HG03432 (cell line): ENCODE measurements around the gene PYROXD2.
A peak's percentile ranks its signal among the peaks of the same experiment; 100 is the strongest.
"Not testable (repeated sequence)": the region's sequence is repeated elsewhere in the genome, so short reads cannot be mapped to it uniquely, and the experiment has no call there.

Source experiments
- ATAC-seq: cut with Tn5 transposase; IDR thresholded peaks from one replicate; pipeline ENCODE4 v1.9.1; 2021; ENCODE audit warnings: mild to moderate bottlenecking, moderate library complexity; ENCODE audit not compliant: unreplicated experiment

The PYROXD2 gene

DNA sequence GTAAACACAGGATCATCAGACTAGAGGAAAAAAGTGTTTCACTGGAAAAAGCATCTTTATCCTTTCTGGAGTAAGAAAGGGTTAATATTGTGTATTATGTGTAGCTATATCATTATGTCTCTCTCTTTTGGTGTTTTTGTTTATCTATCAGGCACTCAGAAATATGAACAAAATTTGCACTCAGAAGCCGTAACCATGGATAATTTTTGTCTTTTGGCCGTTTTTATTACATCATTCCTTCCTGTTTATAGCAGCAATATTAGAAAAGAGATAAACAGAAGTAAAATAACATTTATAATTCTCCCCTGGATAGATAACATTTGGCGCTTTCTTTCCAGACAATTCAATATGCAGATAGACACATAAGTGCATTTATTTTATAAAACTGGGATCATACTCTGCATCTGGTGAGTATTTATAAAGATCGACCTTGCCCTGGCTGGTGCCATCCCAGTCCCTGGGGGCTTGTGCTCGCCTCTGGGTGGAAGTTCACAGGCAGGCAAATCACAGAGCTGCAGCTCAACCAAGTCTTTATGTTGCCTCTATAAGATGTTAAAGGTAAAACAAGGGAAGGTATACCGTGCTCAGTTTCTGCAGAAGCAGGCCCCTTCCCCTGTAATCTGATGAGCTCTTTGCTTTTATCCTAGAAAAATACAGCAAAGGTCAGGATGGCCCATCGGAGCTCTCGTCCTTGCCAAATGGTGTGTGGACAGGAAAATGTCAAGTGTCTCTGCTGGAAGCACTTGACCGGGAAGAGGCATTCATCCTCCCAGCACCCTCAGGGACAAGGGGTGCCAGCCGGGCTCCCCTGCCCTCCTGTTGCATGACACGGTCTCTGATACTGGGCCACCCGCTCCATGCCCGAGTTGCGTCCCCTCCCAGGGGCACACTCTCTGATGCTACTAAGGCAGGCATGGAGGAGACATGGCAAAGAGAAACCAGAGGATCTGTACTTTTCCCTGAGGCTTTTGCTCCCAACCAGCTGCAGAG, 43.9 kb downstream of the PYROXD2 start:
- no peak for ATAC-seq

DNA sequence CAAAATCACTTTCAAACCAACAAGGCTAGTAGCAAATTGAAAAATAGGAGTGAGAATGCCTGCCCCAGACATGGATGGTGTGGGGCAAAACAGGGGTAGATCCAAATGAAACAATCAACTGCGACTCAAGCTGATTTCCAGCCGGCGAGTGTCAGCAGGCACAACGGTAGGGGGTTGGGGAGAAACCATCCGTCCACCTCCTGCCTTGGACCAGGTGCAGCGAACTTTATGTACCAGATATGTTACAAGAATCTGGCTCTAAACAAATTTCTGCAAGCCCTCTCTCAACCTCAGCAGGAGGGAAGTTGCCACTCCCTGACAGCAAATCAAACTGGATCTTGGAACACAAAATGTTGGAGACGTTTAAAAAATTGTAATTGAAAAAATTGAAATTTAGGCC, 45.2 kb downstream of the PYROXD2 start:
- ATAC-seq: no peak

DNA sequence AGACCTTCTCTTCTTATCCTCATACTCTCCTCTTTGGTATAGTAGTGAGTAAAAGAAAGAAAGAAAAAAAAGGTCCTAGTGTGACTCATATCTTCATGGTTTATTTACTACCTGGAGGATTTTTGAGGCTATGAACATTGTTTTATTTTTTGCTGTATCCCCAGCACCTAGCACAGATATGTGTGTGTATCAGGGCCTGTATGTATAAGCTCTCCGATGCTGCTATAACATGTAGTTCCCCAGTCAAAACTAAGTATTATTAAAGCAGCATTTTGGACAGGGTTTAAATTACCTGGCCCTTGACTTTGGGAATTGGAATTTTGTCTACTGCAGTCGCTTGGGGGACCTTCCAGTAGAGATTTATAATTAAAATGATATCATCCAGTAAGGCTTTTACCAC, 46.3 kb downstream of the PYROXD2 start:
- no peak for ATAC-seq

DNA sequence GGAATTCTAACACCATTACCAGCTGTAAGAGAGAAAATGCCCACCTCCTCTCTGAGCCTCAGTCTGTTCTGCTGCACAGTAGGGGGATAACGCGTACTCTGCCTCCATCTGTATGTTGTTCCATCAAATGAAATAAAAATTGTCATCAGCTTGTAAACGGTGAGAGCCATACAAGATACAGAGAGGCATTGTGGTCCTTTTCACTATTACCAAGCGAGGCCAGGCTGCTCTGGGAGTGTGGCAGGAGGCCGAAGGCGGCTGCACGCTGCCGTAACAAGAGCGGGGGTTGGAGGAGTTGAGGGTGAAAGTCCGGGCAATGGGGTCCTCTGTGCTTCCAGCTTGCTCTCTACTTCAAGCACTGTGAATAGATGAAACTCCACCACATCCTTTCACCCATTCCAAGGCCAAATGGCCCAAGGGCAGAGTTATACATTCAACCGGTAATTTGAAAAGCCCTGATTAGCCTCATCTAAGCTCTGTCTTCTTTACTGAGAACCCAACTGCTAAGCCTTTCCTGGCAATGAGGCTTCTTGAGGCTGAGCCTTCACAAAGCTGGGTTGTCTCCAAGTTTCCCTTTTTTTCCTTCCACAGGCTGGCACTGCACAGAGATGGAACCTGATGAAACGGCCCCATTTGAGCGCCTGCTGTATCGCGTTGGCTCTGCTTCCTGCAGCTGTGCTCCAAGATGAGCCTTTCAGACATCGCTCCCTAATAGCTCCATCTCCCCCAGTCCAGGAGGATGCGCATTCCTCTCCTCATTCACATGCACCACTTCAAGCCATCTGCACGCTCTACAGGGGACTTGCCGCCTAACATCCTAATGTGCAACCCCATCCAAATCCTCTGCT, 47.2 kb downstream of the PYROXD2 start:
- no peak for ATAC-seq

DNA sequence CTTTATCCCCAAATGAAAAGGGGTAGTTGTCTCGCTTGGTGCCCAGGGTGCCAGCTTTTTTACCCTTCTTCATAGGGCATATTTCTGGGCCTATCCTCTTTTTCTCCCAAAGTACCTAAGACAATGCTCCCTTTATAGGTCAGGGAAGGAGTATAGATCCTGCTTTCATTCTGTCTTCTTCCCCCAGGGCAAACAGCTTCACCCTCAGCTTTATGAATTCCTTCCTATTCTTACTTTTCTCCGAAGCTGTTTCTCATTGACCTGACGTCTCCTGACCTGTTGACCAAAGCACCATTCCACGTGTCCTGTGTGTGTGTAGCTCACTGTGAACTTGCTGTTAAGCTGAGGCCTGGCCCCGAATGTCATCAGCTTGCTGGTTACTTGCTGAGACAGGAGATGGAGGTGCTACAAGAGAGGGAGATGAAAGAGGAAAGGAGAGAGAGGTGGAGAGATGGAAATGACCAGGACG, 48.9 kb downstream of the PYROXD2 start:
- no peak for ATAC-seq

DNA sequence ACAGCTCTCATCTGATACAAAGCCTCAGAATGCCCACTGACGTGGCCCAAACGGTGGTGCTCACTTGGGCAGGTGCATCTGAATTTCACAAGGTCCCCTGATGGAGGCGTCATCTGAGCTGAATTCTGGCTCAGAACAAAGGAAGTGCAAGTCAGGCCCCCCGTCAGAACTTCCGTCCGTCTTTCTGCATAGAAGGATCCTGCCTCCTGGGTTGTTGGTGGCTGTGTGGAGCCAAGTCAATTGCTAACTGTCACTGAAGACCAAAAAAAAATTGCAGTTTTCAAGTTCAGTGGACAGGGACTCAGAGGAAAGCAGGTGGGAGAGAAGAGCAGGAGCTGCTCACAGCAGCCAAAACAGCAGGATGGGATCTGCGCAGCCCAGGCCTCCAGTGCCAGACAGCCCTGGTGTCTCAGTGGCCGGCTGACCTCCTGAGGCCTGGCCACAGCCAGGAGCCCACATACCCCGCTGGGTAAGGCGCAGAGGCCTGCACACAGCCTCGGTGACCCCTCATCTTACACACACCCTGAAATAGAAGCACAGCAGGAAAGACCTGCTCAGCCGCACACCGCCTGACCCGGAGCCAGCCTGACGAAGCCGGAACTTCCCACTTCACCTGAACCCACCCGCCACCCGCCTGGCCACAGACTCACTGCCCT, 49.4 kb downstream of the PYROXD2 start:
- ATAC-seq: no peak

DNA sequence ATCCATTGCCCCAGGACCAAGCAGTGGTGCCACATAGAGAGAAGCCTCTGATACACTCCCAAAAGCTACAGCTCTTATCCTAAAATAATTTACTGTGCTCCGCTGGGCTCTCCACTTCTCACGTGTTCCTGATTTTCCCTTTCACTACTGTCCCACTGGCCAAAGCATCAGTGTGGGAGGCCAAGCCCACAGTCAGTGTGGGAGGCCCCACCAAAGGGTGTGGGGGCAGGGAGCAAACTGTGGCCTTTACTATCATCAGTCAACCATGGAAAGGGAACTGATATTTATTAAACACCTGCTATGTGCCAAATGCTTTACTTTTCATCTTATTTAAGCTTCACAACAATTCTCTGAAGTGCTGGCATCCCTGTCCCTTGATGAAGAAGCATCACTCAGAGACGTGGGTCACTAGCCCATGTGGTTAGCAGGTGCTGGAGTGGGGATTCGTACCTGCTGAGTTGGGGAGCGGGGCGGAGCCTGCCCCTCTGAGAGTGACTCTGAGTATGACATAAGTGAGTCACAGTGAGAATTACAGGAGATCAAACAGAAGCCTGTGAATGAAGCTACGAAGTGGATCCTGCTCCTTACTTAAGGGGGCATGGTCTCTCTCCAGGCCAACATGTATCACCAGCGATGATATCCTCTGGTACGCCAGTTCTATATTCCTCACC, 50.4 kb downstream of the PYROXD2 start:
- ATAC-seq: no peak

DNA sequence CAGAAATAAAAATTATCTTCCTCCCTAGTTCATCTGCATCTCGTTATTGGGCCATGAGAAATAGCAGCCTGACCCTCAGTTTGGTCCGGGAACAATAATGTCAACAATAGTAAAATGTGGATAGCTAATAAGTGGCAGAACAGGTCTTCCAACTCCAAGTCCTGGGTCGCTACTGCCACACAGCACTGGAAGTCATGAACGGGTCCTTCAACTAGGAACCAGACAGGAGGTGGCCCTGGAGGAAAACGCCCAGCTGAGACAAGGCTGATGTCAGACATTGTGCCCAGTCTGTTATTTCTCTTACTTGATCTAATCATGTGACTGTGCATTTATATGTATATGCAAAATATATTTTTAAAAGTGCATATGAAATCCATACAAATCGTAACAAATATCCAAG, 51.8 kb downstream of the PYROXD2 start:
- no peak for ATAC-seq

DNA sequence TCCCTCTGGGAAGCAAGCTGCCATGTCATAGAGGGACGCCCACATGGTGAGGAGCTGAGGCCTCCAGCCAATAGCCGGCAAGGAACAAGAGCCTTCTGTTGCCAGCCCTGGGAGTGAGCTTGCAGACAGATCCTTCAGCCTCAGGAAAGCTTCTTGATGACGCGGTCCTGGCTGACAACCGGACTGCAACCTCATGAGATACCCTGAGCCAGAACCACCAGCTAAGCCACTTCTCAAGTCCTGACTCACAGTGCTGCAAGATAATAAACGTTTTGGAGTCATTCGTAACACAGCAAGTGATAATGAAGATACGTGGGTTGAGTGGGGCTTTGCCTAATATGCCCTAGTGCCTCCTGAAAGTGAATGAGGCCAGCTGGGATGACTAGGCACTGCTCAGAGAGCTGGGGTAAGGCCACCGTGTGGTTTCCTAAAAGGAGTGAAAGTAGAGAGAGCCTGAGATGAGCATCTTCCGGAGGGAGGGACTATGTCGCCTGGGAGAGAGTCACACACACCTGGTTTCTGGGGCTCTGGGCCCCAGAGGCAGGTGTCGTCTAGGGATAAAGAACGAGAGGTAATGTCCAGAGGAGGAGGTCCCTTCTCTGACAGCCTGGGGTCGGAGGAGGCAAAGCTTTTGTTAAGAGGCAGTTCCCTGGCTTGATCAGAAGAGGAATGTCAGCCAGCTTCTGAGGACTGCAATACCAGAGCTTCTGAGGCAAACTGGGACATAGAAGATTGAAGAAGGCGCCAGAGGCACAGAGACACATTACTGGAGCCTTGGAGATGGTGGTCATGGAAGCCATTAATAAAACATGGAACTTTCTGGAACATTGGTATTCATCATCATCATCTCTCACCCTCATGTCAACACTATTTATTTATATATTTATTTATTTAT, 53.6 kb downstream of the PYROXD2 start:
- peak; percentile 98 for ATAC-seq

DNA sequence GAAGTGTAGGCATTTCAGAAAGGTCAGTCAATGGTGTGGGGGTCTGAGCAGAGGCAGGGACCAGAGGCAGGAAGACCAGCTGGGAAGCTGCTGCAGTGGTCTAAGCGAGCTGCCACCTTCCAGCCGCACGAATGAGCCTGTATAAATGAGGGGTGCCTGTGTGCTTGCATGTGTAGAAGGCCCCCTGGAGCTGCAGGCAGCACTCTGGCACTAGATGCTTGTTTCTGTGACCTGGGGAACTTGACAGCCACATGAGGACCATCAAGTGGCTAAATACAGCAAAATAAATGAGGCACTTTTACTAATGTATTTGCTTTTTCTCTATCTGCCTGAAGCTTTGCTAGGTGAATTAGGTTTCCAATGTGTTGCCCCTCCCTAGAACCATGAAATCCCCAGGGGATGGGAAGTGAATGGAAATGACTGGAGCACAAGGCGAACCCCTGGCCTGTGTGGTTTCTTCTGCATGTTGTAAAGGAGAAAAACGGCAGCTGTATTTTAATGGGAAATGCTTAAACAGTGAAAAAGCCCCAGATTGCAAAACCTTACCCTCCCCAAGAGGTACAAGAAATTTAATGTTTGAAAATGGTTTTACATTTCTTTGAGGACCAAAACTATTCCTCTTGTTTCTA, 57.7 kb downstream of the PYROXD2 start:
- ATAC-seq: no peak

DNA sequence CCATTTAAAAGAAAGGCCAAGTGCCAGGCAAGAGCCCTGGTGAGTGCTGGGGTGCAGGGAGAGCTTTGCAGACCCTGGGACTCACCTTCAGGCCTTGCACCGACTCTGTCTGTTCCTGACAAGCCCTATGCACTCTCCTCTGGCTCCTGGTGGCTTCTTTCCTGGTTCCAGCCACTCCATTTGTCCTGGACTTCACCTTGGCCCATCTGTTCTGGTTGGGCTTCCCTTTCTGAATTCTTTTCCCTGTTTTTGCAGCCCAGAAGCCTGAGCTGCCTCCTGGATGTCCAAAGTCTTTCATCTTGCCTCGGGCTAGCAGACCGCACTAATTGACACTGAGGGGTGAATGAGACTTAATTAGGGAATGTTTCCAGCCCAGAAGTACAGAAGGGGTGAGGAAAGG, 60.5 kb downstream of the PYROXD2 start:
- ATAC-seq: no peak

DNA sequence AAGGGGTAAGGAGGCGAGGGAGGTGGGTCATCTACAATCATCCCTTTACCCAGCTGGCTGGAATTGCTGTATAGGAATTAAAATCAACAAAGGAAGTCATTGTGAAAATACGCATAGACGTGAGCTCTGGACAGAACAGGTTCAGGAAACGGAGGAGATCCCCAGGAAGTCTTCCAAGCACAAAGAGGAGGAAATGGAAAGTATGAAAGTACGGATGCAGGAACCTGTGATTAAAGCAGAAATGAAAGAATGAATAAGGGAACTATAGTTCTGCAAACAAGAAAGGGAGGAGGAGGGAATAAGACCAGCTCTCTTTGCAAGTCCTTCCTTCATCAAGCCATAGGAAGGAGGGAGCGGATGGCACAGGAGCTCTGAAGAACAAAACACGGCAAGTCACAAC, 61.8 kb downstream of the PYROXD2 start:
- no peak for ATAC-seq

DNA sequence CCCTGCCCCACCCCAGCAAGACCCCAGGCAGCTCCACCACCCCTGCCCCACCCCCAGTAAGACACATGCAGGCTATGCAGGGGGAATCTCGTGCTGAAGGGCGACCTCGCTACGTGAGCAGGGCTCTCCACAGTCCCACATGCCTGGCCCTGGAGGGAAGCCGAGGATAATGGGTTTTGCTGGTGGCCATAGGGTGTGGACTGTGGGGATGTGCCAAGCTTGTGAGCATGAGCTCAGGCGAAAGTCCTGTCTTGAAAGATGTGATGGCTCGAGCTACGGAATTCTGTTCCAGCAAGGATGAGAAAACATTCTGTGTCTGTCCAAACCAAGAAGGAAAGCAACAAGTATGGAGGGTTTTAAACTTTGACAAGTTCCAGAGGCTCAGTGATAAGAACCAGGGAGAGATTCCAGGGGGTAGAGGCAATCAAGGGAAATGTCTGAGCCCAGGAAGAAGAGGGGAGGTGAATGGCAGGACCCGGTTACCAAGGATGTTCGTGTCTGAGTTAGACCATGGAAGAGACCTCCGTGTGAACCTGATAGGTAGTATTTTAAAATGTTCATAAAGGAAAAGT, 63.1 kb downstream of the PYROXD2 start:
- no peak for ATAC-seq

DNA sequence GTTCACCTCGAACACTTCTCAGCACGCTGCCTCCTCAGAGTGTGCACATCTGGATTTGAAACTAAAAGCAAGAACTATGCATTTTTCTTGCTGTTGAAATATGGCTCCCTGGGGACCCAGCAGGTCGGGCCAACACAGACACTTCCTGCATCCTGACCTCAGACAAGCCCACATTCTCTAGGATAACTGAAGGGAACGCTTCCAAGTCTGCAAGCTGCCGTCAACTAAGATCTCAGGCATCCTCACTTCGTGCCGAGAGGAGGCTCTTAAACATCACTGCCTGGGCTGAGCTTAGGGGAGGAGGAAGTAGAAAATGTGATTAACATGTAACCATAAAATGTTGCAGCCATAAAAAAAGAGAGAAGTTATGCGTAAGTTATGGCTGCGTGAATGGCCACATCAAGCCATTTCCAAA, 65.5 kb downstream of the PYROXD2 start:
- ATAC-seq: peak; percentile 82

DNA sequence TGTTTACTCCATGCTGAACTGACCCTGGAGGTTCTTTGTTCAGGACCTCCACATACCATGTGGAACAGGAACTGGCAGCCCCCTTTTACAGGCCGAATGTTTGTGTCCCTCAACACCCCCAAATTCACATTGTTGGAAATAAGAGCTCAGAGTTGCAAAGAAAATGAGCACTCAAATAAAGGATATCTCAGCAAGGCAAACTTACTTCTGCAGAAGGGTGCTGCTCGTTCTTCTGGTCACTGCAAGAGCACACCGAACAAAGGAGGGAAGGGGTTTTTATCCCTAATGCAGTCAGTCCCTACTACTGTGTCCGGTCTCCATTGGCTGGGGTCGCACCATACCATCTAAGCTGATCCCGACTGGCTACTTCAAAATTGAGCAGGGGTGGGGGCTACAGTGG, 68.1 kb downstream of the PYROXD2 start:
- no peak for ATAC-seq

DNA sequence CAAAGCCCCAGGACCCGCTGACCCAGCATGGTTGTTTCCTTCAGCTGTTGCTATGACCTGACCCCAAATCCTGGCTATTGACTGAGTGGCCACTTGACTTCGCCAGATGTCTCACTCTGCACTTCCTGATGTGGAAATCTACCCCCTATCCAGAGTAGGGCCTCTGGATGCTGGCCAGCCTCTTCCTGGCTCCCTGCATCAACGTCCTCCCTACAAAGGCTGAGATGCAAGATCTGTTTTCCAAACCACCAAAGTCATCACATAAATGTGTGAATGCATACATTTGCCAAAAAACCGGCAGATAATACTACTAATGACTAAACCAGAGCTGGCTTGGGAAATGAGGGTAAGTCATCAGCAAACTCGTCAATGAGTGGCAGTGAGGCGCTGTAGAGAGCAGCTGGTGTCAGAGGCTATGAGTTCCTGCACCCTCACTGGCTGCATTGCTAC, 70.4 kb downstream of the PYROXD2 start:
- ATAC-seq: no peak

DNA sequence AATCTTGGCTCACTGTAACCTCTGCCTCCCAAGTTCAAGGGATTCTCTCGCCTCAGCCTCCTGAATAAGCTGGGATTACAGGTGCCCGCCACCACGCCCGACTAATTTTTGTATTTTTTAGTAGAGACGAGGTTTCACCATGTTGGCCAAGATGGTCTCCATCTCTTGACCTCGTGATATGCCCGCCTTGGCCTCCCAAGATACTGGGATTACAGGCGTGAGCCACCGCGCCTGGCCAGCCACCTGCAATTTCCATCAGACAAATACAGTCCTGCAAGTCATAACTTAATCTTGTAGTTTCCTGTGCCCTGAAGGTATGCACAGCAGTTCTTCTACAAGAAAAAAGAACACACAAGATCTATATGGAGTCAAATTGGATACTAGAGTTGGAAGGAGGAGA, 73.3 kb downstream of the PYROXD2 start:
- ATAC-seq: not testable (repeated sequence)

DNA sequence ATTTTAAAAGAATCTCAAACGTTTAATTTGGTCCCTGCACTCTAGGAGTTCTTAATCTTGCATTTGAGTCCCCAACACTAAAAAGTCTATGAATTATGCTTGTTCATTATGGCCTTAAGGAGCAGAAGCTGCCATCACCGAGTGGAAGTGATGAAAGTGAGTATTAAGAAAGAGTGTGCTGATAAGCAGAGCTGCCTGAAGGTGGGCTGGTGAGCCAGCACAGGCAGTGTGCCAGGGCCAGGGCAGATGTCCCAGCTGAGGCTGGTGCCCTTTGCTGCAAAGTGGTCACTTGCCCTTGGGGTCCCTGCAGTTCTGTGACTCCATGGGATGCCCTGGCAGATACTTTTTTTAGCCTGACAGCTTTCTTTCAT, 74.1 kb downstream of the PYROXD2 start:
- ATAC-seq: no peak
